SKM-1 treated with dmso at 0.1 percent for 144 hours (cell line): ENCODE data around the gene HEXA.

Experiments
- DNase-seq: peaks from one replicate; lab custom pipeline; 2025; ENCODE audit not compliant: unreplicated experiment; lab: John Stamatoyannopoulos, UW

Gene HEXA

GRCh38 chr15:72377331-72377730, 1.5 kb upstream of the HEXA start:
- DNase-seq: no peak

- no peak for DNase-seq
Measured at GRCh38 chr15:72375501-72375845, 341 bp downstream of the HEXA start.

- DNase-seq: no peak
Measured at GRCh38 chr15:72372361-72372760, 3.5 kb downstream of the HEXA start.

DNA sequence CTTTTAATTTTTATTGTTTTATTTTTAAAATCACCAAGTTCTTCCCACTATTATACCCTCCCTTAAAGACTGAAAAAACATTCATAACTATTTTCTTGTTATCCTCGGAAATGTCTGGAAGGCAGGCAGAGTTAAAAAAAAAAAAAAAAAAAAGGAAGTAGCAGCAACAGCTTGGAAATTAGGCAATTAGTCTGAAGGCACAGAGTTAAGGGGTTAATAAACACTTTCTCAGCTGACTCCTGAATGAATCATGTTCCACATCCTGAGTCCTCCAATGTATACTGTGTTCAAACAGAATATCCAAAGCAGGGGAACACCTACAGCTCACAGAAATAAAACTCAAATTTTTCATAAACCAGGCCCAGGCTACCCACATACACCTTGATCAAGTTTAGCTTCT, 5.8 kb downstream of the HEXA start:
- DNase-seq: peak; percentile 45

DNA sequence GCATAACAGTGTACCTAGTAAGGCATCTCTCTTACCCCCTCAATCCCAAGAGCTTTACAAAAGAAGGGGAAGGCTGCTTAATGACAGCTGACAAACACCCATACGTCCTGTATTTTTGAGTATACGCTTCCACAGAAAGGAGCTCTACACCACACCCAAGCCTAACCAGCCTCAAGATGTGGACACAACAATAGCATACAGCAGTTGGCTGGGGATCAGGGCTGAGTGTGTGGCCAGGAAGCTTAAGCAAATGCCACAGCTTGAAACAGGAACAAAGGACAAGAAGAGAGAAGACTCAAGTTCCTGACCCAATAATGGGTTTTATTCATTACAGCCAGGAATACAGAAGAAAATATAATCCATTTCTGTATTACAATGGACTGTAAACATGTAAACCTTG, 6.9 kb downstream of the HEXA start:
- DNase-seq: peak; percentile 56

DNA sequence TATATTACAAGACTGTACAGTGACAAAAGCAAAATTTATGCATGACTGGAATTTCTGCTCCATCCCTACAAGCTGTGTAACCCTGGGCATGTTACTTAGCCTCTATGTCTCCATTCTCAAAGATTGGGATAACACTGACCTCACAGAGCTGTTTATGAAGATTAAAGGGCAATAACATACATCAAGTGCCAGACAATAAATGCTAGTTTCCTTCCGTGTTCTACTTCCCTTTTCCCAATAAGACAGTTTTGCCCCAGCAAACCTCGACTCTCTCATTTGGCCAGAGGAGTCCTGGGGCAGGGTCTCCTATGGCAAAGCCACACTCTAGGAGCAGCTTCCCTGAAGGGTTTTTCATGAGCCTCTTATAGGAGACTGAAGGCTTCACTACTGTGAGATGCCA, 7.5 kb downstream of the HEXA start:
- peak; percentile 30 for DNase-seq

DNA sequence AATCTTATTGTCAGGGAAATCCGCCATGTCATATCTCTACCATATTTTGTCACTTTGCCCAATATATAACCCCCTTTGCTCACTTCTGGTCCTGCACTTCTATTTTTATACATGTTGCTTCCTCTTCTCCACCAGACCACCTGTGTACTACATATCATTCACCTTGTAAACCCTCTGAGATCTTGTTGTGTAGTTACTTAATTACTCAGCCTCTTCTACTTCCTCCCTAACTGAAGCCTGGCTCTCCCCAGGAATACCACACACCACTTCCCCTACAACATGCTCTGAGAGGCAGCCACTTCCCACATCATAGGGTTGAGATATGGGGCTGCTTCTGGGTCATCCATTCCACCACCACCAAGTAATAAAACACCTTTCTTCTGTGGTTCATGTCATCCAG, 10.0 kb downstream of the HEXA start:
- peak; percentile 89 for DNase-seq

- no peak for DNase-seq
Measured at GRCh38 chr15:72361176-72361575, 14.6 kb downstream of the HEXA start.

- DNase-seq: no peak
Measured at GRCh38 chr15:72358650-72359171, 17.1 kb downstream of the HEXA start.

- DNase-seq: no peak
Measured at GRCh38 chr15:72358121-72358520, 17.7 kb downstream of the HEXA start.

GRCh38 chr15:72354496-72354895, 21.3 kb downstream of the HEXA start:
- DNase-seq: no peak

- DNase-seq: no peak
Measured at GRCh38 chr15:72353266-72353665, 22.5 kb downstream of the HEXA start.

- no peak for DNase-seq
Measured at GRCh38 chr15:72345806-72346205, 30.0 kb downstream of the HEXA start.

- DNase-seq: no peak
Measured at GRCh38 chr15:72345280-72345679, 30.5 kb downstream of the HEXA start.

DNA sequence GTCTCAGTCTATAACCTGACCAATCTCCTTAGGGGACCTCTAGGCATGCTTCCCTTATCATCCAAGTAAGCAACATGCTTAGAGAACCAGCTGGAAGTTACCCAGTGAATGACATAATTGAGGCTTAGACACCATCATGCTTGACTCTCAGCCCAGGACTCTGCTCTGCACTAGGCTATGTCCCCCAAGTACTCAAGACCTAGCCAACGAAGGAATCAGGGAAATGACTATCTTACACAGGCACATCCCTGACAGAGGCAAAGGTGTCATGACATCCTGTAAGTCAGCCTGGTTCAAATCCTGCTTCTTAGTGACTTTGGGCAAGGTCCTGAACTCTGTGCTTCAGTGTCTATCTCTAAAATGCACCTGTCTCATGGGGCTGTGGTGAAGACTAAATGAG, 31.2 kb downstream of the HEXA start:
- no peak for DNase-seq

DNA sequence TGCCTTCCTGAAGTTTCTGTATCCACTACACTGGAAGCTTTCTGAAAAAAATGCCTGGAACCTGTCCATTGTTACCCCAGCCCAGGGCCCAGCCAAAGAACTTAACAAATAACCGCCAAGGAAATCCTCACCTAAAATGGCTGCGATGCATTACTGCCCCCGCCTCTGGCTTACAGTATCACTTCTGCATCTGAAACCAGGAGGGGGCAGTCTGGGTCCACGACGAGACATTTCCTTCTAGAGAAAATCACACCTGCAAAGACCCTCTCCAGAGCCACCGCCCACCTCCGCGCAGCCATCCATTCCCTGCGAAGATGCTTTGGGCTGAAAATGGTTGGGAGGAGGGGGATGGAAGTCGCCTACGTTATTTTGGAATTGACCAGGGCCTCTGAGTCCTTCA, 33.4 kb downstream of the HEXA start:
- DNase-seq: no peak

- no peak for DNase-seq
Measured at GRCh38 chr15:72341361-72341760, 34.5 kb downstream of the HEXA start.

- no peak for DNase-seq
Measured at GRCh38 chr15:72340366-72340765, 35.4 kb downstream of the HEXA start.

DNA sequence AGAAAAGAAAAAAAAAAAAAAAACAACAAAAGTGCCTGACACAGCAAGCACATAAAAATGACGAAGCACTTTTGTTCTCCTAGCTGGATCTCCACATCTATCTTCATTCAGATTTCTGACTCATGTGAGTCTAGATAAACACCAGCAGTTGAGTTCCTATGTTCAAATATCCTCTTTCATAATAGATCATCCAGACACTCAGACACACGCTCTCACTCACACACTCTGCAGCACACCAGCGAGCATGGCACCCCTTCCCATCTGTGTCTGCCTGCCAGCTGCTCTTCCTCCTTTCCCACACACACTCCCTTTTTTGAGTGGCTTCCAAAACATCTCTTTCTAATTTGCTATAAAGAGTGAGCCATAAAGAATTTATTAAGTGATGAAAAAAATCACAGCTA, 36.0 kb downstream of the HEXA start:
- no peak for DNase-seq

DNA sequence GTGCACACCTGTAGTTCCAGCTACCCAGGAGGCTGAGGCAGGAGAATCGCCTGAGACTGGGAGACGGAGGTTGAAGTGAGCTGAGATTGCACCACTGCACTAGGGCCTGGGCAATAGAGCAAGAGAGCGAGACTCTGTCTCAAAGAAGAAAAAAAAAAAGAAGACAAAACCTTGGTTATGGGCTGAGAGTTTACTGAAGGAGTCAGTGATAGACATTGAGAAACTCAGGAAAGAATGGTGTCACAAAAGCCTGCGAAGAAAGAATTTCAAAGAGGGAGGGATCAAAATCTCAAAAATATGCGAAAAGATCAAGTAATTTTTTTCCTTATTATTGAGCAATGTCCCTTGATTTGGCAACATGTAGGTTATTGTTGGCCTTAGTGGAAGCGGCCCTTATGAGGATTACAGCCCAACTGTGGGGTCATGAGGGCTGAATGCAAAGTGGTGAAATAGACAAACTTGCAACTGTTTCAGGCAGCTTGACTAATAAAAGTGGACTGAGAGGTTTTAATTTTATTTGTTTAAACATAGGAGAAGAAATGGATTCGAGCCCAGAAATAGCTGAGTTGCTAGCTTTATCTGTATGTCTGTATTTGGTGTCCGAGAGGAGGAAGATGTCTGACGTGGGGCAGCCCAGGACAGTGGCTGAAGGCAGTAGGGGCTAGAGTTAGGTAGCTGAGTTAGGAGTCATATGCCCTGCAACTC, 37.0 kb downstream of the HEXA start:
- no peak for DNase-seq

GRCh38 chr15:72338148-72338547, 37.7 kb downstream of the HEXA start:
- no peak for DNase-seq

GRCh38 chr15:72334842-72335241, 41.0 kb downstream of the HEXA start:
- no peak for DNase-seq

DNA sequence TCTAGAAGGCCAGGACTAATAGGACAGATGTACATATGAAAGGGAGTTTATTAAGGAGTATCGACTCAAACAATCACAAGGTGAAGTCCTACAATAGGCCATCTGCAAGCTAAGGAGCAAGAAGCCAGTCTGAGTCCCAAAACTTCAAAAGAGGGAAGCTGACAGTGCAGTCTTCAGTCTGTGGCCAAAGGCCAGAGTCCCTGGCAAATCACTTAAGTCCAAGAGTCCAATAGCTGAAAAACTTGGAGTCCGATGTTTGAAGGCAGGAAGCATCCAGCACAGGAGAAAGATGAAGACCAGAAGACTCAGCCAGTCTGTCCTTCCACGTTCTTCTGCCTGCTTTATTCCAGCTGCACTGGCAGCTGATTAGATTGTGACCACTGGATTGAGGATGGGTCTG, 44.8 kb downstream of the HEXA start:
- DNase-seq: no peak
